IPS-20b (cell line): Measurements from ENCODE around the gene RPS15.
A peak's percentile ranks its signal among the peaks of the same experiment; 100 is the strongest.

ENCODE experiments used
- H3K27ac ChIP-seq: one replicate; pipeline ENCODE4 v1.5.1; 2013; ENCODE audit warnings: low read length
- H3K27me3 ChIP-seq: 2 replicates; pipeline ENCODE4 v1.6.1; 2013; ENCODE audit warnings: mild to moderate bottlenecking, low read length, inconsistent platforms; ENCODE audit not compliant: insufficient read depth
- H3K36me3 ChIP-seq: 2 replicates; pipeline ENCODE4 v1.6.1; 2013; ENCODE audit warnings: low read depth, mild to moderate bottlenecking, inconsistent platforms, low read length, moderate library complexity; ENCODE audit not compliant: insufficient read depth
- H3K4me1 ChIP-seq: 2 replicates; pipeline ENCODE4 v1.6.1; 2013; ENCODE audit warnings: mild to moderate bottlenecking, control low read depth, inconsistent platforms, low read length, moderate library complexity; ENCODE audit not compliant: insufficient read depth
- H3K4me3 ChIP-seq: 2 replicates; pipeline ENCODE4 v1.5.1; 2013; ENCODE audit warnings: mild to moderate bottlenecking, low read length, inconsistent platforms
- H3K9ac ChIP-seq: 2 replicates; pipeline ENCODE4 v1.6.1; 2013; ENCODE audit warnings: low read depth, mild to moderate bottlenecking, inconsistent platforms, low read length, moderate library complexity
- H3K9me3 ChIP-seq: 2 replicates; pipeline ENCODE4 v1.6.1; 2013; ENCODE audit warnings: mild to moderate bottlenecking, low read depth, low read length, inconsistent platforms; ENCODE audit not compliant: insufficient read depth

The RPS15 gene

DNA sequence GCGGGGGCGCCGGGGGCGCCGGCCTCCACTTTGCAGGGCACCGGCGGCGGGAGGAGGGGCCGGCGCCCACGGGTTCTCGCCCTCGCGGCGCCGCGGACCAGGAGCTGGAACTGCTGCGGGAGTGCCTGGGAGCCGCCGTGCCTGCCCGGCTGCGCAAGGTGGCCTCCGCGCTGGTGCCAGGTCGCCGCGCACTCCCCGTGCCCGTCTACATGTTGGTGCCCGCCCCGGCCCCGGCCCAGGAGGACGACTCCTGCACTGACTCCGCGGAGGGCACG, 29.0 kb downstream of the RPS15 start:
- no peak overlapping the region for H3K9ac ChIP-seq
- no peak overlapping the region; the same call in 1 of the 2 replicates for H3K4me3 ChIP-seq
- peaks cover 92% of the 10 kb centered on the region for H3K27me3 ChIP-seq
- H3K36me3 ChIP-seq = no peaks in the 10 kb centered on the region
- no peaks in the 10 kb centered on the region for H3K9me3 ChIP-seq
- H3K4me1 ChIP-seq = no peaks in the 10 kb centered on the region
- no peak overlapping the region for H3K27ac ChIP-seq

DNA sequence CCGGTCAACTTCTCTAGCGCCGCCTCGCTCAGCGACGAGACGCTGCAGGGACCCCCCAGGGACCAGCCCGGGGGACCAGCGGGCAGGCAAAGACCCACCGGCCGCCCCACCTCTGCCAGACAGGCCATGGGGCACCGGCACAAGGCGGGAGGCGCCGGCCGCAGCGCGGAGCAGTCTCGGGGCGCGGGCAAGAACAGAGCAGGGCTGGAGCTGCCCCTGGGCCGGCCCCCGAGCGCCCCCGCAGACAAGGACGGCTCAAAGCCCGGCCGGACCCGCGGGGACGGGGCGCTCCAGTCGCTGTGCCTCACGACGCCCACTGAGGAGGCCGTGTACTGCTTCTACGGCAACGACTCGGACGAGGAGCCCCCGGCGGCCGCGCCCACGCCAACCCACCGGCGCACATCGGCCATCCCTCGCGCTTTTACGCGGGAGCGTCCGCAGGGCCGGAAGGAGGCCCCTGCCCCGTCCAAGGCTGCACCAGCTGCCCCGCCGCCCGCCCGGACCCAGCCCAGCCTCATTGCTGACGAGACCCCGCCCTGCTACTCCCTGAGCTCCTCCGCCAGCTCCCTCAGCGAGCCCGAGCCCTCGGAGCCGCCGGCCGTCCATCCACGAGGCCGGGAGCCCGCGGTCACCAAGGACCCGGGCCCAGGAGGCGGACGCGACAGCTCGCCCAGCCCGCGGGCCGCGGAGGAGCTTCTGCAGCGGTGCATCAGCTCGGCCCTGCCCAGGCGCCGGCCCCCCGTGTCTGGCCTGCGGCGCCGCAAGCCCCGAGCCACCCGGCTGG, 29.5 kb downstream of the RPS15 start:
- H3K9me3 ChIP-seq = no peaks in the 10 kb centered on the region
- no peak overlapping the region for H3K27ac ChIP-seq
- H3K4me3 ChIP-seq = no peak overlapping the region
- H3K36me3 ChIP-seq = no peaks in the 10 kb centered on the region
- H3K4me1 ChIP-seq = no peaks in the 10 kb centered on the region
- no peak overlapping the region for H3K9ac ChIP-seq
- peaks cover 97% of the 10 kb centered on the region for H3K27me3 ChIP-seq

DNA sequence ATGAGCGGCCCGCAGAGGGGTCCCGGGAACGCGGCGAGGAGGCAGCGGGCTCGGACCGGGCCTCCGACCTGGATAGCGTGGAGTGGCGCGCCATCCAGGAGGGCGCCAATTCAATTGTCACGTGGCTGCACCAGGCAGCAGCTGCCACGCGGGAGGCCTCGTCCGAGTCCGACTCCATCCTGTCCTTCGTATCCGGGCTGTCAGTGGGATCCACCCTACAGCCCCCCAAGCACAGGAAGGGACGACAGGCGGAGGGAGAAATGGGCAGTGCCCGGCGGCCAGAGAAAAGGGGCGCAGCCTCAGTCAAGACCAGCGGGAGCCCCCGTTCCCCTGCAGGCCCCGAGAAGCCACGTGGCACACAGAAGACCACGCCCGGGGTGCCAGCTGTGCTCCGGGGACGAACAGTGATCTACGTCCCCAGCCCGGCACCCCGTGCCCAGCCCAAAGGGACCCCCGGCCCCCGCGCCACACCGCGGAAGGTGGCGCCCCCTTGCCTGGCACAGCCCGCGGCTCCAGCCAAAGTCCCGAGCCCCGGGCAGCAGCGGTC, 30.2 kb downstream of the RPS15 start:
- Histone ChIP-seq H3K9ac (no peak overlapping the region), H3K27ac (no peak overlapping the region), H3K4me3 (no peak overlapping the region), H3K4me1 (no peaks in the 10 kb centered on the region), H3K9me3 (no peaks in the 10 kb centered on the region), H3K27me3 (peaks cover 100% of the 10 kb centered on the region), H3K36me3 (no peaks in the 10 kb centered on the region)

DNA sequence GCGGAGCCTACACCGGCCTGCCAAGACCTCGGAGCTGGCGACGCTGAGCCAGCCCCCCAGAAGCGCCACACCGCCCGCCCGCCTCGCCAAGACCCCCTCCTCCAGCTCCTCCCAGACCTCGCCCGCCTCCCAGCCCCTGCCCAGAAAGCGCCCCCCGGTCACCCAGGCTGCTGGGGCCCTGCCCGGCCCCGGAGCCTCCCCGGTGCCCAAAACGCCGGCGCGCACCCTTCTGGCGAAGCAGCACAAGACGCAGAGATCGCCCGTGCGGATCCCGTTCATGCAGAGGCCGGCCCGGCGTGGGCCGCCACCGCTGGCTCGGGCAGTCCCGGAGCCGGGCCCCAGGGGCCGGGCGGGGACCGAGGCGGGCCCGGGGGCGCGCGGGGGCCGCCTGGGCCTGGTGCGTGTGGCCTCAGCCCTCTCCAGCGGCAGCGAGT, 30.6 kb downstream of the RPS15 start:
- peaks cover 100% of the 10 kb centered on the region for H3K27me3 ChIP-seq

DNA sequence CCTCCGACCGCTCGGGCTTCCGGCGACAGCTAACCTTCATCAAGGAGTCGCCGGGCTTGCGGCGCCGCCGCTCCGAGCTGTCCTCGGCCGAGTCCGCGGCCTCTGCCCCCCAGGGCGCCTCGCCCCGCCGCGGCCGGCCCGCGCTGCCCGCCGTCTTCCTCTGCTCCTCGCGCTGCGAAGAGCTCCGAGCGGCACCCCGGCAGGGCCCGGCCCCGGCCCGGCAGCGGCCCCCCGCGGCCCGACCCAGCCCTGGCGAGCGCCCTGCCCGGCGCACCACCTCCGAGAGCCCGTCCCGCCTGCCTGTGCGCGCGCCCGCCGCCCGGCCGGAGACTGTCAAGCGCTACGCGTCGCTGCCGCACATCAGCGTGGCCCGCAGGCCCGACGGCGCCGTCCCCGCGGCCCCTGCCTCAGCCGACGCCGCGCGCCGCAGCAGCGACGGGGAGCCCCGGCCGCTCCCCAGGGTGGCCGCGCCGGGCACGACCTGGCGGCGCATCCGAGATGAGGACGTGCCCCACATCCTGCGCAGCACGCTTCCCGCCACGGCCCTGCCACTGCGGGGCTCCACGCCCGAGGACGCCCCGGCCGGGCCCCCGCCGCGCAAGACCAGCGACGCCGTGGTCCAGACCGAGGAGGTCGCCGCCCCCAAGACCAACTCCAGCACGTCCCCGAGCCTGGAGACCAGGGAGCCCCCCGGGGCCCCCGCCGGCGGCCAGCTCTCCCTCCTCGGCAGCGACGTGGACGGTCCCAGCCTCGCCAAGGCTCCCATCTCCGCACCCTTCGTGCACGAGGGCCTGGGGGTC, 31.3 kb downstream of the RPS15 start:
- Histone ChIP-seq H3K27me3 (peaks cover 94% of the 10 kb centered on the region), H3K4me1 (no peaks in the 10 kb centered on the region), H3K9me3 (no peaks in the 10 kb centered on the region), H3K27ac (no peak overlapping the region), H3K36me3 (no peaks in the 10 kb centered on the region), H3K9ac (no peak overlapping the region), H3K4me3 (no peak overlapping the region)

More for the DNA sequence above, 30.6 kb downstream of the RPS15 start:
- Histone ChIP-seq H3K4me3 (no peak overlapping the region), H3K9me3 (no peaks in the 10 kb centered on the region), H3K27ac (no peak overlapping the region), H3K9ac (no peak overlapping the region), H3K36me3 (no peaks in the 10 kb centered on the region), H3K4me1 (no peaks in the 10 kb centered on the region)

DNA sequence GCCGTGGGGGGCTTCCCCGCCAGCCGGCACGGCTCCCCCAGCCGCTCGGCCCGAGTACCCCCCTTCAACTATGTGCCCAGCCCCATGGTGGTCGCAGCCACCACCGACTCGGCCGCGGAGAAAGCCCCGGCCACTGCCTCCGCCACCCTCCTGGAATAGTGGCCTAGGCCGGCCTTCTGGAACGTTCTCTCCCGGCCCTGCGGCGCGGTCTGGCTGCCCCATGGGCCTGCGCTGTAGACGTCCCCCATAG, 31.8 kb downstream of the RPS15 start:
- Histone ChIP-seq H3K27ac (no peak overlapping the region), H3K9ac (no peak overlapping the region), H3K4me3 (no peak overlapping the region), H3K4me1 (no peaks in the 10 kb centered on the region), H3K36me3 (no peaks in the 10 kb centered on the region), H3K9me3 (no peaks in the 10 kb centered on the region), H3K27me3 (peaks cover 89% of the 10 kb centered on the region)

DNA sequence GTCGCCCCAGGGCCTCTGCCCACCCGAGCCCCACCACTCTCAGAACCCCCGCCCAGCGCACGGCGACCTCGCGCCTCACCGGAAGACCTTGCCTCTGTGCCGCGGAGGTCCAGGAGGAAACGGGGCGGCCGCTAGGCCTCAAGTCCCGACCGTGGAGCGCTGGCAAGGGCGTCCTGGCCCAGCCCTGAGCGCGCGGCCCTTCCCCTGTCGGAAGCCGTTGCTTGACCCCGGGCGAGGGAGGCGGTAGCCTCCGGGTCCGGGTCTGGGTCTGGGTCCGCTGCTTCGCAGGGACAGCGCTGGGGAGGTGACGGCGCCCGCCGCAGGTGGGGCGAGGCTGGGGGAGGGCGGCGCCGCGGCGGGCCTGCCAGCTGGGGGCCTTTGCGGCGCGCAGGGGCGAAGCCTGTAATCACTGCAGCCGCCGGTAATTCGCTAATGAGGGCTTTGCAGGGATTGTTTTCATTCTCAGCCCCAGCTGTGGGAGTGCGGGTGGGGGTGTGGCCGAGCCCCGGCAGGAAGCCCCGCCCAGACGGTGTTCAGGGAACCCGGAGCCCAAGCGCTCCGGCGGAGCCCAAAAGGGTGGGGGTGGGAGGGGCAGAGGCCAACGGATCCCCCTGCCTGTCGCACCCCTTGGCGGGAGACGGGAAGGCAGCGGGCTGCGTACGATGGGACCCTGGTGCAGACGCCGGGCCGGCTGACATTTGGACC, 32.3 kb downstream of the RPS15 start:
- H3K27me3 ChIP-seq = peaks cover 84% of the 10 kb centered on the region
- no peaks in the 10 kb centered on the region for H3K4me1 ChIP-seq
- no peaks in the 10 kb centered on the region for H3K9me3 ChIP-seq
- no peaks in the 10 kb centered on the region for H3K36me3 ChIP-seq
- no peak overlapping the region for H3K27ac ChIP-seq
- H3K4me3 ChIP-seq = peak overlapping the region; percentile 54; the same call in 1 of the 2 replicates
- H3K9ac ChIP-seq = no peak overlapping the region

DNA sequence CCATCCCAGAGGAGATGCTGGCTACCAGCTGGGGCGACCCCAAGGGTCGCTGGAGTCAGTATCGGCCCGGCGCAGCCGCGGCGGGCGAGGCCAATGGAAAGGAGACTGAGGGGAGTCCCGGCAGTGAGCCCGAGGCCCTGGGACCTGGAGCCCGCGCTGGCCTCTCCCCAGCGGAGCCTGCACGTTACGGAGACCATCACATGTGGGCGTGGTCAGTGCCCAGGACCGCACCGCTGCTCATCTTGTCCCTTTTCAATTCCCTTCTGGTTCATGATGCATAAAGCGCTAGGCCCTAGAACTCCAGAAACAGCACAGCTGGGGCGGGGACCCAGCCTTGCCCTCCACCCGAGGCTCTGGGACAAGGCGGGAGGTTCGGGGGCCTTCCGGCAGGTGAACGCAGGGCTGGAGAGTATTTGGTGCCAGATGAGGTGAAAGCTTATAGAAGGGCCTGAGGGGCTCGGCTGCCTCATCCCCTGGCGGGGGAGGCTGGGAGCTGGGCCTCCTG, 32.9 kb downstream of the RPS15 start:
- no peak overlapping the region for H3K27ac ChIP-seq
- H3K36me3 ChIP-seq = no peaks in the 10 kb centered on the region
- H3K4me3 ChIP-seq = peak overlapping the region; percentile 54; the same call in 1 of the 2 replicates
- H3K4me1 ChIP-seq = no peaks in the 10 kb centered on the region
- H3K9me3 ChIP-seq = no peaks in the 10 kb centered on the region
- peaks cover 78% of the 10 kb centered on the region for H3K27me3 ChIP-seq
- no peak overlapping the region for H3K9ac ChIP-seq

DNA sequence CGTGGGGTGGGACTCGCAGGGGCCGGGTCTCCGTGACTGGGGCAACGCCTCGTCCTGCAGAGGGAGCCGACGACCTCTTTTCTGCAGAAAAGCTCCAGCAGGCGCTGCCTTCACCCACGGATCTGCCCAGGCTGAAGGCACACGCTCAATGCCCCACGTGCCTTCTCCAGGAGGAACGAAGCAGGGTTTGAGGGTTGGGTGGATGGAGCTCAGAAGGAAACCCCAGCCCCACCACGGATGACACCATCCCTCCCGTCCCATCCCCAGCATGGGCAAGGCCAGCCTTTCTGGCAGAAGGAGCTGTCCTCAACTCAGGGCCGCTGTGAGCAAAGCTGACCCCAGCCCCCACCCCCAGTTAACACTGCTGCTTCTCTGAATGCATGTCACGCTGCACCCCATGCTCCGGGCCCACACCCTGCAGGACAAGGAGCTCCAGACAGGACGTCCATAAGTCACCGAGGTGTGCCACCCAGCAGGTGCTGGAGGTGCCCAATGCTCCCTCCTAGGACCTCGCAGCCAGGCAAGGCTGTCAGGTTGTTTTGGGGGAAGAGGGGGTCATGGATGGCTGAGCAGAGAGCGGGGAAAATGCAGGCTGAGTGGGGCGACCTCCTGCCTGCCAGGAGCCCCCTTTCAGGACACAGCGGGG, 33.4 kb downstream of the RPS15 start:
- peaks cover 72% of the 10 kb centered on the region for H3K27me3 ChIP-seq
- H3K4me3 ChIP-seq = no peak overlapping the region
- H3K4me1 ChIP-seq = no peaks in the 10 kb centered on the region
- H3K27ac ChIP-seq = no peak overlapping the region
- no peaks in the 10 kb centered on the region for H3K9me3 ChIP-seq
- H3K36me3 ChIP-seq = no peaks in the 10 kb centered on the region
- H3K9ac ChIP-seq = no peak overlapping the region

DNA sequence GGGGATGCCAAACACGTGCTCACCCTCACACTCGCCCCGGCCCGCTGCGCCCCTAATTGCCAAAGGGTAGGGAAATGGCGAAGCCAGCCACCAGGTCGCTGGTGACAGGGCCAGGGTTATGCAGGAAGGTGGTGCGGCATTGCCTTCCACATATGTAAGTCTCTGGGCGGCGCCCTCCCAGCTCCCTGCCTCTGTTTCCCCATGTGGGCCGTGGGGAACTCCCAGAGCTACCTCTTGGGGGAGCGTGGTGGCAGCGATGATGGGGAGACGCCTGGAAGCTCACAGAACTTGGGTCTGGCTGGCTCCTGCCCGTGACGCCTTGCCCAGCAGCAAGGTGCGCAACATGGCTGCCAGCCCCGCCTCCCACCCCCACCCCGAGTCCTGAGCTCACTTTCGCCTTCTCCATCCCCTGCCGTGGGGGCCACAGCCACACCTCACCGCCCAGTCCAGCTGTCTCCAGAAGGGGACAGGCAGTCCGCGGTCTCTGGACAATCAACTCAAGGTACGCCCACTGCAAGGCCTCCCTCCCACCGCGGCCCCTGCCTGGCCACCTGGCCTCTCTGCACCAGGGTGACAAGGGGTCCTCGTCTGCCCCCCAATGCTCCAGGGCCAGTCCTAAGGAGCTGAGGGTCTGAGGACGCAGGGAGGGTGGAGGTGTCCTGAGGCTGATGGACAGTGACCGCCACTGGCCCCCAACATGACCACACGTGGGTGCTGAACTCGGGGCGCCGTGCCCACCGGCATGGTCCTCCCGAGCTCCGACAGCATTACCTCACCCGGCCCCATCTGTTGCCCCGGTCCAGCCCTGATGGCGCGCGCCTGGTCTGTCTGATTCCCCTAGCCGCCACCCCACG, 34.3 kb downstream of the RPS15 start:
- peaks cover 64% of the 10 kb centered on the region for H3K27me3 ChIP-seq
- no peaks in the 10 kb centered on the region for H3K4me1 ChIP-seq
- H3K4me3 ChIP-seq = no peak overlapping the region
- no peaks in the 10 kb centered on the region for H3K9me3 ChIP-seq
- H3K36me3 ChIP-seq = no peaks in the 10 kb centered on the region
- no peak overlapping the region for H3K27ac ChIP-seq
- H3K9ac ChIP-seq = no peak overlapping the region
